Cardiac muscle cell (in vitro differentiated cells and primary cell): ENCODE results near the gene EXTL1. TPM values are rescaled to one million over a fixed set of nuclear protein-coding genes. Genes with fewer than 3 reads are reported as not detected.

Experiments
- DNase-seq, 2 donors: peaks; one replicate each; pipeline versions ENCODE4 v3.0.0 to v3.0.0-alpha.2; 2010 to 2017; ENCODE audit warnings: low read depth in 1 of 2, low spot score in 1 of 2
- H3K27ac ChIP-seq: fragments of 200-600 bp; sonication (generic); 2 replicates; pipeline ENCODE4 v1.5.1; 2016
- H3K27me3 ChIP-seq: fragments of 200-600 bp; sonication (generic); 2 replicates; pipeline ENCODE4 v1.6.0; 2016; ENCODE audit warnings: control low read depth
- H3K36me3 ChIP-seq: fragments of 200-600 bp; sonication (generic); 2 replicates; pipeline ENCODE4 v1.5.1; 2016; ENCODE audit warnings: control low read depth
- H3K4me1 ChIP-seq: fragments of 200-600 bp; sonication (generic); 2 replicates; pipeline ENCODE4 v1.8.1; 2017; ENCODE audit warnings: low read depth, mild to moderate bottlenecking, mixed run types
- H3K4me3 ChIP-seq: fragments of 200-600 bp; sonication (generic); 2 replicates; pipeline ENCODE4 v1.5.1; 2016; ENCODE audit warnings: mild to moderate bottlenecking
- H3K9me3 ChIP-seq: fragments of 200-600 bp; sonication (generic); 2 replicates; pipeline ENCODE4 v1.5.1; 2017; ENCODE audit warnings: low read depth, mild to moderate bottlenecking, control low read depth
- polyA plus RNA-seq: library from polyadenylated mRNA; unstranded; fragments of >200 nt; fragmentation: Nextera tagmentation; extraction: Ambion mirVana; gene quantifications from 2 replicates; pipeline ENCODE4 v1.2.1, GENCODE V29; 2016
- total RNA-seq: library from RNA; depleted of rRNA; stranded (reverse); fragments of >200 nt; gene quantifications from 2 replicates; pipeline ENCODE4 v1.2.3, GENCODE V29; 2016
- TF ChIP-seq, protein P1 (sequence below): IDR thresholded peaks from 2 replicates; pipeline ENCODE4 v1.5.1; 2012; ENCODE audit warnings: low read depth, mild to moderate bottlenecking, low read length

EXTL1 gene
- total and polyA plus RNA-seq, 2 experiments from 2014 or later, result 10.0 to 10.1 TPM

- no peaks in the 10 kb centered on the region for H3K27me3 ChIP-seq
- no peaks in the 10 kb centered on the region for H3K9me3 ChIP-seq
- TF ChIP-seq, protein P1, sequence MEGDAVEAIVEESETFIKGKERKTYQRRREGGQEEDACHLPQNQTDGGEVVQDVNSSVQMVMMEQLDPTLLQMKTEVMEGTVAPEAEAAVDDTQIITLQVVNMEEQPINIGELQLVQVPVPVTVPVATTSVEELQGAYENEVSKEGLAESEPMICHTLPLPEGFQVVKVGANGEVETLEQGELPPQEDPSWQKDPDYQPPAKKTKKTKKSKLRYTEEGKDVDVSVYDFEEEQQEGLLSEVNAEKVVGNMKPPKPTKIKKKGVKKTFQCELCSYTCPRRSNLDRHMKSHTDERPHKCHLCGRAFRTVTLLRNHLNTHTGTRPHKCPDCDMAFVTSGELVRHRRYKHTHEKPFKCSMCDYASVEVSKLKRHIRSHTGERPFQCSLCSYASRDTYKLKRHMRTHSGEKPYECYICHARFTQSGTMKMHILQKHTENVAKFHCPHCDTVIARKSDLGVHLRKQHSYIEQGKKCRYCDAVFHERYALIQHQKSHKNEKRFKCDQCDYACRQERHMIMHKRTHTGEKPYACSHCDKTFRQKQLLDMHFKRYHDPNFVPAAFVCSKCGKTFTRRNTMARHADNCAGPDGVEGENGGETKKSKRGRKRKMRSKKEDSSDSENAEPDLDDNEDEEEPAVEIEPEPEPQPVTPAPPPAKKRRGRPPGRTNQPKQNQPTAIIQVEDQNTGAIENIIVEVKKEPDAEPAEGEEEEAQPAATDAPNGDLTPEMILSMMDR, result no peak
- H3K27ac ChIP-seq, result peak overlapping the region; percentile 94
- no peaks in the 10 kb centered on the region for H3K36me3 ChIP-seq
- no peak for DNase-seq
- peaks cover 37% of the 10 kb centered on the region for H3K4me1 ChIP-seq
- no peak overlapping the region for H3K4me3 ChIP-seq
Observed at GRCh38 chr1:26016953-26017545, 4.5 kb upstream of the EXTL1 start.

DNA sequence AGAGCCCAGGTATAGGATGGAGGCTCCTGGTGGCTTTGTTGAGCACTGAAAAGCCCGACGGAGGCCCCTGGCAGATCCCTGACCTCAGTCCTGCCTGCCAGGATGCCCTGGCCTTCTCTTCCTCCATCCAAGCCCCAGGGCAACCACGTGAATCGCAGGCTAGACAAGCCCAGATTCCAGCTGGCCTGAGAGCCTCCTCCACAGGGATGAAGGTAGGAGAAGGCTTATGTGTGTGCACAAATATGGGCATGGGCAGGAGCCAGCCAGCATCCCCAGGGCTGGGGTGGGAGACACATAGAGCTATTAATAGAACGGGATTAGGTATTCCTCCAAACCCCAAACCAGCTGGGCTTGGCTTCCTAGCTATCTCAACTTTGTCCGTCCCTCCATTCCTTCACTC lies 4.0 kb upstream of the EXTL1 start:
- Histone ChIP-seq H3K27me3 (no peaks in the 10 kb centered on the region), H3K27ac (peak overlapping the region; percentile 94), H3K36me3 (no peaks in the 10 kb centered on the region), H3K9me3 (no peaks in the 10 kb centered on the region), H3K4me3 (no peak overlapping the region), H3K4me1 (peaks cover 41% of the 10 kb centered on the region)
- TF ChIP-seq, protein P1, result no peak
- peak in 1 of 2 donors; percentile 77 for DNase-seq

DNA sequence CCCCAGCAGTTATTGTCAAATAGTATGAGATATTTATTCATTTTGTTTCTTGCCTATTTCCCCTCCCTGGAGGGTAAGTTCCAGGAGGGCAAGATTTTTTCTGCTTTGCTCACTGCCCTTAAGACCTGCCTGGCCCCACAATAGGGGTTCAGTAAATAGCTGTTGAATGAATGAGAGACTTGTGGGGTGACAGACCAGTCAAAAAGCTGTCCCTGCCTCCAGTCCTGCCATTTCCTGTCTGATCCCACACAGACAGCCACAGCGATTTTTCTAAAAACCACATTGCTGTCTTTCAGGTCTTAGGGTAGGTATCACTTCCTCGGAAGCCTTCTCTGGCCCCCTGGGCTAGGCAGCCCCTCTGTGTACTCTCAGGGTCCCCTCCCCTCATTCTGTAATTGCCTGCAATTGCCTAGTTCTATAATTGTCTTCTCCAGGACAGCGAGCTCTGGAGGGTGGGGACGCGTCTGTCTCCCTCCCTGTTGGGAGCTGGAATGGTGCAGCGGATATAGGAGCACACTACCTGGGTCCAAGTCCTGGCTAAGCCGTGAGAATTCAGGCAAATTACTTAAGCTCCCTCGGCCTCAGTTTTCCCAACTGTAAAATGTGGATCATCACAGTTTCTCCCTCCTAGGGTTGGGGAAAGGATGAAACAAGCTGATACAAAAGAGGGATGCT lies 1.8 kb upstream of the EXTL1 start:
- peak overlapping the region; percentile 83 for H3K27ac ChIP-seq
- TF ChIP-seq, protein P1, result no peak
- H3K4me1 ChIP-seq, result peaks cover 51% of the 10 kb centered on the region
- no peaks in the 10 kb centered on the region for H3K36me3 ChIP-seq
- no peak overlapping the region for H3K4me3 ChIP-seq
- DNase-seq, result no peak
- H3K9me3 ChIP-seq, result no peaks in the 10 kb centered on the region
- no peaks in the 10 kb centered on the region for H3K27me3 ChIP-seq

DNA sequence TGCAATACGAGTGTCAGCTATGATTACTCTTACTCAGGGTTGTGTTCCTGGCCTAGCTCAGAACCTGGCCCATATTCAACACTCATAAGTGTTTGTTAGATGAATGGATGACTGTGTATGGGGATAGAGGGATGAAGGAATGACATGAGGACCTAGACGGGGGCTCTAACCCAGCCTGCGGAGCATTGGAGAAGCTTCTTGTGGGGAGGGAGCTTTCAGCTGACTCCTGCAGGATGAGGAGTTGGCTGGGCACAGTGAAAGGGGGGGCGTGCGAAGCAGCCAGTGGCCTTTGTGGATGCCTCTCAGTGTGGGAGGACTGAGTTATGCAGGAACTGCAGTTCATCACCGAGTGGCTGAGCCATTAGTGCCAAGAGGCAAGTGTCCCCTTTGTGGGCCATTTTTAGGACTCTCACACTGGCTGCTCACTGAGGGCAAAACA lies 1.2 kb upstream of the EXTL1 start:
- no peaks in the 10 kb centered on the region for H3K36me3 ChIP-seq
- H3K27ac ChIP-seq, result peak overlapping the region; percentile 83
- H3K9me3 ChIP-seq, result no peaks in the 10 kb centered on the region
- H3K4me1 ChIP-seq, result peaks cover 48% of the 10 kb centered on the region
- H3K27me3 ChIP-seq, result no peaks in the 10 kb centered on the region
- no peak overlapping the region for H3K4me3 ChIP-seq
- DNase-seq, result peak in 1 of 2 donors; percentile 57
- TF ChIP-seq, protein P1, result no peak

DNA sequence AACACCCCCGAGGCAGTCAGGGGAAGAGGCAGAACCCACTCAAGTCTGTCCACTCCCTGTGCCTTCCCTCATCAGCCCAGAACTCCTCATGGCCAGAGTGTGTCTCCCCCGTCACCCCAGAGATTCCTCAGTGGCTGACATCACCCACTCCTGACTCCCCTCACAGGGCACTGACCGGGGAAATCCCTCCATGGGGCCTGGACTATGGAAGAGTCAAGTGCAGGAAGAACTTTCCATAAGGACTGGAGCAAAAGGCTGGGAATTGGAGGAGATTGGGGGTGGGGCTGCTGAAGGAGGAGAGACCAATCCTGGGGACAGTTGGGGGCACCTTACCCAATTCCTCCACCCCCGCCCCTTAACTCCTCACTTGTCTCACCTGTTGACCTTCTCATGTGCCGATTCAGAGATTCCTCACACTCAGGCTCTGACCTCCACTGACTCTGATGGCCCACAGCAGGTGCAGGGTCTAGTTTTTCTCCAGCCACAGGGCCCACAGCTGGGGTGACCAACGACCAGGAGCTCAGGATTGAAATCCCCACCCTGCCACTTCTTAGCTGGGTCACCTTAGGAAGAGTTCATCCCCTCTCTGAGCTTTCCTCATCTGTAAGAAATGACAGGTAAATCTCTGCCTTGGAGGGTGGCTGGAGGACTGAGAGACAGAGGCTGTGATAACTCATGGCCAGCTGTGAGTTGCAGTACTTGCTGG lies 481 bp upstream of the EXTL1 start:
- H3K4me3 ChIP-seq, result no peak overlapping the region
- TF ChIP-seq, protein P1, result no peak
- H3K36me3 ChIP-seq, result no peaks in the 10 kb centered on the region
- peak overlapping the region; percentile 83 for H3K27ac ChIP-seq
- no peaks in the 10 kb centered on the region for H3K9me3 ChIP-seq
- DNase-seq, result no peak
- no peaks in the 10 kb centered on the region for H3K27me3 ChIP-seq
- H3K4me1 ChIP-seq, result peaks cover 47% of the 10 kb centered on the region
